HG03095 (cell line): Measurements from ENCODE around the gene RGS1.

Source experiments
- ATAC-seq: cut with Tn5 transposase; IDR thresholded peaks from one replicate; pipeline ENCODE4 v1.9.1; 2021; ENCODE audit warnings: moderate library complexity; ENCODE audit not compliant: unreplicated experiment

RGS1 gene

DNA sequence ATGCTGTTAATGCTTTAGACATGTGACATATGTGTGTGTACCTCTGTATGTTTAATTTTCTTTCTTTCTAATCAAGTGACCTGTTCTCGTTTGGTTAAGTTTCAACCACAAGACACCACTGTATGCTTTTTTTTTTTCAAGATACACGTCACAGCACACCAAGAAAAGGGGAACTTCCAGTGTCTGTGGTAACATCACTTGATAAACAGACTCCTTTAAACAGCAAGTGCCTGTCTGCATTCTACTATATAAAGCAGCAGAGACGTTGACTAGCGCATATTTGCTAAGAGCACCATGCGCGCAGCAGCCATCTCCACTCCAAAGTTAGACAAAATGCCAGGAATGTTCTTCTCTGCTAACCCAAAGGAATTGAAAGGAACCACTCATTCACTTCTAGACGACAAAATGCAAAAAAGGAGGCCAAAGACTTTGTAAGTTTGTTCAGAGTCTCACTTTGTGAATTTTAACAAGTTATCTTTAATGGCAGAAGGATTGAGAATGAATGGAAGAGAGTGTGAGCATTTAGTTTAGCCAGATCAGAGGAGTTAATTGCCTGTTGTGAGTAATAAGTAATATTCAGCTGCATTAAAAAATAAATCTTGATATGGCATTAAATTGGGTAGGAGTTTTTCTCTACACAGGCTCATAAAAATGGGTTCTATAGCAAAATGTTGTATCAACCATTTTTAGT, at the start of gene RGS1:
Gene RGS1, plus strand, starts transcription at position 275 of the 691 bp plus-strand sequence. Its CDS starts 20 bp downstream, at position 295.
- ATAC-seq: peak; percentile 89

GRCh38 chr1:192527111-192527795, 48.3 kb upstream of the RGS1 start:
- no peak for ATAC-seq

DNA sequence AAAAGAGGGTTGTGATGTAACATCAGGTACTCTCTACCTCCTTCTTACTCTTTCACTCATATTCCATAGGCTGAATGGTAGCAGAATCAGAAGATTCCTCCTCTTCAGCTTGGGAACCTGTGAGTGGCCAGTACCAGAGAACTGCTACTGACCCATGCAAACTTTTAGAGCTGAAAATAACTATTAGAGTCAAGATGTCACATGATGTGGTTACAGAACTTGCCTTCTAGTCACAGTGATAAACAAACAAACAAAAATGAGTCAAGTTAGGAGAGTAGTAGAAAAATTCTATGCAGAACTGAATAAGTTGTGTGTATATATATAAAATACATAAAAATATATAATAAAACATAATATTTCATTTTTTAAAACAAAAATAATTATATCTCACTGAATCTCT, 47.6 kb upstream of the RGS1 start:
- ATAC-seq: peak; percentile 34

- no peak for ATAC-seq
These were observed 46.4 kb upstream of the RGS1 start for GRCh38 chr1:192529031-192529755.

DNA sequence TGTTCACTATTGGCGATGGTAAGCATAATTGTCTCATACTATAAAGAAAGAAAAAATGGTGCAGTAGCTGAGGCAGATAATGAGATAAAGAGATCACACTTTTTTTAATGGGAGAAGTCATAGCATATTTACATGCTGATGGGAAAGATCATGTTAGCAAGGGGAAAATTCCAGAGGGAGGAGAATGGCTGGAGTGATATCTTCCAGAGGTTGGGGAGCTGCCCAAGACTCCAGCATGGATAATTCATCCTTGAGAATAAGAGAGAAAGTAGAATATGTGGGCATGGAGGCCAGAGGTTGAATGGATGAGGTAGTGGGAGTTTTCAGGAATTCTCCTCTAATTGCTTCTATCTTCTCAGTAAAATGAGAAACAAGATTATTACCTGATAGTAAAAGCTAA, 45.8 kb upstream of the RGS1 start:
- ATAC-seq: no peak

GRCh38 chr1:192530254-192530653, 45.3 kb upstream of the RGS1 start:
- ATAC-seq: peak; percentile 96

DNA sequence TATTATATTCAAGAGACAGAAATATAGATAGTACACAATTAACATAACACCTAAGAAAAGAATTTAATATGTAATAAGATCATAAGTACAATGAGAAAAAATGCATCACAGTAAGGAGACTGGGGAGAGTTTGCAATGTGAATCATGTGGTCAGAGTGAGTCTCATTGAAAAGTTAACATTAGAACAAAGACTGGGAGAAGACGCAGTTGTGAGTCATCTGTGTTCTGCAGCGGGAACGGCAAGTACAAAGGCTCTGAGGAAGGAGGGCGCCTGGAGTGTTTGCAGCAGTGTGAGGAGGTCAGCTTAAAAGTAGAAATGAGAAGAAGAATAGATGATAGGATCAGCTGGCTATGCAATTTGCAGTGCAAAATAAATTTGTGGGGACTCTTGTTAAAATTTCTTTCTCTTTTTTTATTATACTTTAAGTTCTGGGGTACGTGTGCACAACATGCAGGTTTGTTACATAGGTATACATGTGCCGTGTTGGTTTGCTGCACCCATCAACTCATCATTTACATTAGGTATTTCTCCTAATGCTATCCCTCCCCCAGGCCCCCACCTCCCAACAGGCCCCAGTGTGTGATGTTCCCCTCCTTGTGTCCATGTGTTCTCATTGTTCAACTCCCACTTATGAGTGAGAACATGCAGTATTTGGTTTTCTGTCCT, 44.4 kb upstream of the RGS1 start:
- ATAC-seq: peak; percentile 45

GRCh38 chr1:192534666-192535065, 40.9 kb upstream of the RGS1 start:
- no peak for ATAC-seq

DNA sequence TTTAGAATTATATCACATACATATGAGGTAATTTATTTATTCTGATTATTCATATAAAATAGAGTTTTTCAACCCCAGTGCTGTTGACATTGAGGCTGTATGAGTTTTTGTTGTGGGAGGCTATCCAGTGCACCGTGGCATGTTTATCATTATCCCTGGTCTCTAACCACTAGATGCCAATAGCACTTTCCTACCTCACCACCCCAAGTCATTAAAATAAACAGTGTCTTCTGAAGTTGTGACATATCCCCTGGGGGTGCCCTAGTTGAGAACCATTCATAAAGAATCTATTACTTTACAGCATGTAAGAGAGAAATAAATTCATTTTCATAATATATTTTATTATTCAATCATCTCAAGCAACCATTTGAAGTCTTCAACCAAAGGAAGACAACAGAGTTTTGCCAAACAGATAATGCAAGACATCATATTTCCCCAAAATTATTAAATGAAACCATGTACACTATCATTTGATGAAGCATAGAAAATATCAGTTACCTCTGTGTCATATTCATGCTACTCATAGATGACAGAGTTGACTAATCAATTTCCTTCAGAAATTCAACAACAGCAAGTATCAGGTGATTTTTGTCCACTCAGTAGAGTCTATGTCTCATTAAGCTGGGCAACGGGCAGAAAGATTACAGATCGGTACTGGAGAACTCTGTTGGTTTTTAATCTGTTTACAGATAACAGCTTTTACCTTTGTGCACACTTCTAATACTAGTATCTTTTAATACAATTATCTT, 39.5 kb upstream of the RGS1 start:
- no peak for ATAC-seq

GRCh38 chr1:192538407-192539296, 36.9 kb upstream of the RGS1 start:
- ATAC-seq: peak; percentile 94

- no peak for ATAC-seq
These were observed 36.1 kb upstream of the RGS1 start for GRCh38 chr1:192539297-192540092.

- no peak for ATAC-seq
These were observed 32.1 kb upstream of the RGS1 start for GRCh38 chr1:192543445-192543844.

DNA sequence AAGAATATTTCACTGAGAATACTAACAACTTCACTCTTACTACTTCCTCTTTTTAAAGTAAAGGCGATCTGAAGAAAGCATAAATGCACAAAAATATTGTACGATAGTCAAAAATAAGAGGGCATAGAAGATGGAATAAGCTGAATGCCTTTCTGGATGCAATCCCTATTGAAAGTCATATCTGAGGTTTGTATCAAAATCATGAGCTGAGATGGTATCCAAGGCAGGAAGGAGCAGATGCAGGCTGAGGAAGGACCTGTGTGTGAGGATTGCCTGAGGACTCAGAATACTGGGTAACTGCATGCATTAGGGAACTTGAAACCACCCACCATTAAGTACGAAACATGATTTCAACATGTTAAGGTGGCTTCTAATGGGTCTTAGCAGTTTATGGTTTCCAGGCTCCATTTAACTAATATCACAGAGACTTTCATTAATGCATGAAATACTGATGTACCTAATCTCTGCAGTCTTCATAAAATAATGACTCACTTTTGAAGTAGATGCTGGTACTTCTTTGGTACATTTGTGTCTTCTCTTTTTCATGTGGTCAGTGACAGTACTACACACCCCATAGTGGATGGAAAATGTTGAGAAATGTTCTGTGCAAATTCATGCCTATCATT, 29.6 kb upstream of the RGS1 start:
- ATAC-seq: peak; percentile 48

DNA sequence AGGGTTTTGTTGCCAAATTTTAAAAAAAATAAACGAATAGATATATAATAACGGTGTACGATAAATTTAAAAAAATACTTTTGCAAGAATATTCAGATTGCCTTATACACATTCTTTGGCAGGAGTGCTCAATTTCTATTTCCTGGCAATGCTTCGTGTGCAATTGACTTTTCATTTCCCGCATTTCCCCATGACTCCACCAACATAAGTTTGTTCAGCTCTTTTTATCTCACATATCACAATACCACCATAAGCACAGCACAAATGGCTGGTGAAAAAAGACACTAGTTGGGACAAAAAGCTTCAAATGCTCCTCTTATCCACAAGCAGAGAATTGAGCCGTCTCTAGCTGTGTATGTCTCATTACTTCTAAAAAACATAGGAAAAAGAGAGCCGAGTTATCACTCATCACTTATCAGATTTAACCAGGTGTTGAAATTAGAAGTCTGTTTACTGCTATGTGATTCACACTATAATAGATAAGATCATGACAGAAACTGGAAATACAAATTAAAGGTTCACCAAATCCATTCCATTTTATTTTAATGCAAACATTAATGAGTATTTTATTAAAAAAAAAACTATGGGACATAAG, 28.9 kb upstream of the RGS1 start:
- no peak for ATAC-seq

DNA sequence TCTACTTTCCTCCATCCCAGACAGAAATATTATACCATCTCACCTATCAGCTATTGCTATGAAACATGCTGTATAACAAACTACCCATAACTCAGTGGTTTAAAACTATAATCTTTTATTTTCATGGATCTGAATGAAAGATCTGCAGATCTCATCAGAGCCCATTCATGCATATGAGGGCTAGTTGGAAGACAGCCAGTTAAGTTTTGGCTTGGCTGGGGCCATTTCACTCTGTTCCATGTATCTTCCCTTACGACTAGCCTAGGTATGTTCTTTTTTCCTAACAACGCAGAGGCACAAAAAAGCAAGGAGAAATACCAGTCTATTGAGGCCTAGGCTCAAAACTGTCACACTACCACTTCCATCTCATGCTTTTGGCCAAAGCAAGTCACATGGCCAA, 28.1 kb upstream of the RGS1 start:
- no peak for ATAC-seq

DNA sequence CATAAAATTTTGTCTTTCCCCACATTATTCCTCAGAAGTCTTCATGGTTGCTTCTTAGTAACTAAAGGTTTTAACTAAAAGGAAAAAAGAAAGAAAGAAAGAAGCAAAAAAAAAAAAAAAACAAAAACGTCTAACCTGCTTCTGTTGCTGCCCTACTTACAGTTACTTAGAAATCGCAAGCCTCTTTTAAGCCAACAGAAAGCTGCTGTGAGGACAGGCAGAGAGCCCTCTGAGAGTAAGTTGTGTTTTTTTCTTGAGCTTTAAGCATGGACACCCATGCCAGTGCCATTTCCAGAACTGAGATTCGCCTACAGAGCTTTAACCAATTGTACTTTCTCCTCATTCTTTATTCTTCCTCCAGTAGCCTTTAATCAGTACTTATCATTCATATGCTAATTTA, 25.6 kb upstream of the RGS1 start:
- no peak for ATAC-seq

- ATAC-seq: peak; percentile 66
These were observed 24.5 kb upstream of the RGS1 start for GRCh38 chr1:192550922-192551534.

DNA sequence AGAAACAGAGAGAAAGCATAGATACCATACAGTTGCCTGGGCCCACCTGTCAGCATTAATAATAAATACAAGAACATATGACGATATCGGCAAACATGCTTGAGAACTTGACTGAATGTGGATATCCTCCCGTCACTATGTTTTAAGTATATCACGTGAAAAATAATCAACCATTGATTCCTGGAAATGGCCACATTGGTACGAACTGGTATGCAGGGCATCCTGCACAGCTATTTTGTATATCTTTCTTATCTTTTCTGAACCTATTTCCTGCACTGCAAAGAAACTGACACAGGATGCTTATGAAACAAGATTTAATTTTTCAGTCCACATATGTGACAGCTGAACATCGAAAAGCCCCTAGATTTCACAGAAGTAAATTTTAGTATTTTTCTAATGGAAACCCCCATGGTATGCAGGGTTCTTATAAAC, 22.8 kb upstream of the RGS1 start:
- ATAC-seq: peak; percentile 32
